Central memory CD8-positive, alpha-beta T cell (primary cell): ENCODE data around the gene MRFAP1L1.
A peak's percentile ranks its signal among the peaks of the same experiment; 100 is the strongest.
"Not testable (repeated sequence)": the region's sequence is repeated elsewhere in the genome, so short reads cannot be mapped to it uniquely, and the experiment has no call there.

Source experiments
- ATAC-seq: fragments of 150-1000 bp; cut with Tn5 transposase; replicated peaks from 2 replicates; pipeline ENCODE4 v1.10.0; 2022; ENCODE audit warnings: mild to moderate bottlenecking, moderate FRiP score, moderate number of reproducible peaks; ENCODE audit not compliant: poor library complexity, severe bottlenecking; ENCODE audit errors: extremely low read depth
- DNase-seq, 2 donors: peaks; one replicate each; pipeline ENCODE4 v3.0.0; 2021; ENCODE audit warnings: low spot score in 2 of 2
- H3K27ac Mint-ChIP-seq: one replicate; pipeline ENCODE4 v1.8.0; 2022; ENCODE audit warnings: low read depth, mild to moderate bottlenecking, moderate library complexity, mixed read lengths
- H3K27me3 Mint-ChIP-seq: one replicate; pipeline ENCODE4 v1.8.0; 2022; ENCODE audit warnings: mixed read lengths
- H3K36me3 Mint-ChIP-seq: one replicate; pipeline ENCODE4 v1.8.0; 2022; ENCODE audit warnings: mild to moderate bottlenecking, moderate library complexity, mixed read lengths; ENCODE audit not compliant: insufficient read depth
- H3K4me1 Mint-ChIP-seq: one replicate; pipeline ENCODE4 v1.8.0; 2022; ENCODE audit warnings: mixed read lengths
- H3K4me3 Mint-ChIP-seq: one replicate; pipeline ENCODE4 v1.8.0; 2022; ENCODE audit warnings: mild to moderate bottlenecking, moderate library complexity, mixed read lengths
- H3K9me3 Mint-ChIP-seq: one replicate; pipeline ENCODE4 v1.8.0; 2022; ENCODE audit warnings: mixed read lengths

The MRFAP1L1 gene

DNA sequence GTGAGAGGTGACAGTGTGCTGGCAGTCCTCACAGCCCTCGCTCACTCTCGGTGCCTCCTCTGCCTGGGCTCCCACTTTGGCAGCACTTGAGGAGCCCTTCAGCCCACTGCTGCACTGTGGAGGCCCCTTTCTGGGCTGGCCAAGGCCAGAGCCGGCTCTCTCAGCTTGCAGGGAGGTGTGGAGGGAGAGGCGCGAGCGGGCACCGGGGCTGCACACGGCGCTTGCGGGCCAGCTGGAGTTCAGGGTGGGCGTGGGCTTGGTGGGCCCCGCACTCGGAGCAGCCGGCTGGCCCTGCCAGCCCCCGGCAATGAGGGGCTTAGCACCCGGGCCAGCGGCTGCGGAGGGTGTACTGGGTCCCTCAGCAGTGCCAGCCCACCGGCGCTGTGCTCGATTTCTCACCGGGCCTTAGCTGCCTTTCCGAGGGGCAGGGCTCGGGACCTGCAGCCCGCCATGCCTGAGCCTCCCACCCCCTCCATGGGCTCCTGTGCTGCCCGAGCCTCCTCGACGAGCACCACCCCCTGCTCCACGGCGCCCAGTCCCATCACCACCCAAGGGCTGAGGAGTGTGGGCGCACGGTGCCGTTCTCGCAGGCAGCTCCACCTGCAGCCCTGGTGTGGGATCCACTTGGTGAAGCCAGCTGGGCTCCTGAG, 37.0 kb downstream of the MRFAP1L1 start:
- peak overlapping the region; percentile 66 for H3K27ac Mint-ChIP-seq
- peaks cover 42% of the 10 kb centered on the region for H3K4me1 Mint-ChIP-seq

DNA sequence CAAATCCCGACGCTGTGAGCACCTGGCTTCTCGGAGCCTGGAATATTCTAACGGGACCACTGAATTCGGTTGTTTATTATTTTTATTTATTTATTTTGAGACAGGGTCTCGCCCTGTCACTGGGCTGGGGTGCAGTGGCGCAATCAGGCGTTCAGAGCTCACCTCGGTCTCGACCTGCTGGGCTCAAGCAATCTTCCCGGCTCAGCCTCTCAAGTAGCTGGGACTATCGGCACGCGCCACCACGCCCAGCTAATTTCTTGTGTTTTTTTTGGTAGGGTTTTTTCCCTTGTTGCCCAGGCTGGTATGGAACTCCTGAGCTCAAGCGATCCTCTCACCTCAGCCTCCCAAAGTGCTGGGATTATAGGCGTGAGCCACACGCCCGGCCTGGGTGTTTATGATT, 37.5 kb downstream of the MRFAP1L1 start:
- ATAC-seq (no peak), DNase-seq (no peak)
- H3K27ac Mint-ChIP-seq = no peak overlapping the region
- no peak overlapping the region for H3K4me3 Mint-ChIP-seq
- H3K36me3 Mint-ChIP-seq = peaks cover 29% of the 10 kb centered on the region
- peaks cover 37% of the 10 kb centered on the region for H3K4me1 Mint-ChIP-seq
- no peaks in the 10 kb centered on the region for H3K9me3 Mint-ChIP-seq
- no peaks in the 10 kb centered on the region for H3K27me3 Mint-ChIP-seq

More for the DNA sequence above, 37.0 kb downstream of the MRFAP1L1 start:
- ATAC-seq, H3K27me3 Mint-ChIP-seq, H3K9me3 Mint-ChIP-seq, DNase-seq: not testable (repeated sequence)
- Mint-ChIP-seq H3K36me3 (peaks cover 33% of the 10 kb centered on the region), H3K4me3 (peak overlapping the region; percentile 91)

DNA sequence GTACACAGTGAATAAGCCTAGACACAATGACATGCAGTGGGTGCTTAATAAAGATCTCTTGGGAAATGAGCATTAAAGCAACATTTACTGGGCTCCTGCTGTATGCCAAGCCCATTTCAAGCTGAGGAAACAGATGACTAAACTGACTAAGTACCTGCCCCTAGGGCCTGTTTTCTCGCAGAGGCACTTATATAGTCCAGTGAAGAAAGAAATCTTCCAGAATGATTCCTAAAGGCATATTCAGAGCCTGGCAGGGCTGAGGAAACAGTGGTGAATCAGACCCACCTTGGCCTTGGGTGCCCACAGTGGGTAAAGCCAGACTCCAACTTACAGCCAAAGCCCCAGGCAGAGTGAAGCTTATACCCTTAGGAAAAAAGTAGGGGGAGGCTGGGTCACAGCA, 38.0 kb downstream of the MRFAP1L1 start:
- H3K4me3 Mint-ChIP-seq = no peak overlapping the region
- H3K4me1 Mint-ChIP-seq = peaks cover 32% of the 10 kb centered on the region
- H3K27ac Mint-ChIP-seq = no peak overlapping the region

DNA sequence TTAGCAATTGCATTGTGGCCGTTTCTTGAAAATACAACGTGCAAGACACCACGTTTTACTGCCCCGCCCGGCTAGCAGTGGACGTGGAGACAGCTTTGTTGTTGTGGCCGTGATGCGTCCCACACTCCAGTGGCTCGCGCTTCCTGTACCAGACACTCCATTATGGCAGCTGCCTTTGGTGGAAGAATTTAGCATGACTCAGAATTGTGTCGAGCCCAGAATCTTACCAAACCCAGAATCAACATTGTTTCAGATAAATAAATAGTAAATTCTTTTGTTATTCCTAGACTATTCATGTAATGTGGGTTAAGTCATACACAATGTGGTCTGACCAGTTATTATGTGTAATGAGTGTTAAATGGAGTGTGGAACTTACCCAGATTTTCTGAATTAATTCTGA, 41.3 kb downstream of the MRFAP1L1 start:
- Mint-ChIP-seq H3K4me3 (no peak overlapping the region), H3K27me3 (no peaks in the 10 kb centered on the region), H3K36me3 (peaks cover 3% of the 10 kb centered on the region), H3K27ac (no peak overlapping the region), H3K4me1 (peaks cover 5% of the 10 kb centered on the region), H3K9me3 (no peaks in the 10 kb centered on the region)
- no peak for ATAC-seq
- DNase-seq = no peak

More for the DNA sequence above, 38.0 kb downstream of the MRFAP1L1 start:
- no peaks in the 10 kb centered on the region for H3K9me3 Mint-ChIP-seq
- DNase-seq (no peak), ATAC-seq (no peak)
- H3K27me3 Mint-ChIP-seq = no peaks in the 10 kb centered on the region
- peaks cover 26% of the 10 kb centered on the region for H3K36me3 Mint-ChIP-seq

DNA sequence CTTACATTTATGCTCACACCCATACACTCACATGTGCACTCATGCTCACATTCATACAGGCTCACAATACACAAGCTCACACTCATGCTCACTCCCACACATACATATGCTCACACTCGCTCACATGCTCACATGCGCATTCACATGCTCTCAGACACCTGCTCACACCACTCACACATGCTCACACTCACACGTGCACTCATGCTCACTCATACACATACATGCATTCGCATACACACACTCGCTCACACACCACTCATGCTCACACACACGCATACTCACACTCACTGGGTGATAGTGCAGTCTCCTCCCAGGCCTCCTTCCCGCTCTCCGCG, 44.4 kb downstream of the MRFAP1L1 start:
- ATAC-seq = no peak
- H3K27me3 Mint-ChIP-seq = peaks cover 11% of the 10 kb centered on the region
- H3K36me3 Mint-ChIP-seq = peaks cover 2% of the 10 kb centered on the region
- no peak overlapping the region for H3K27ac Mint-ChIP-seq
- H3K4me1 Mint-ChIP-seq = no peaks in the 10 kb centered on the region
- no peak overlapping the region for H3K4me3 Mint-ChIP-seq
- no peak for DNase-seq
- H3K9me3 Mint-ChIP-seq = no peaks in the 10 kb centered on the region

DNA sequence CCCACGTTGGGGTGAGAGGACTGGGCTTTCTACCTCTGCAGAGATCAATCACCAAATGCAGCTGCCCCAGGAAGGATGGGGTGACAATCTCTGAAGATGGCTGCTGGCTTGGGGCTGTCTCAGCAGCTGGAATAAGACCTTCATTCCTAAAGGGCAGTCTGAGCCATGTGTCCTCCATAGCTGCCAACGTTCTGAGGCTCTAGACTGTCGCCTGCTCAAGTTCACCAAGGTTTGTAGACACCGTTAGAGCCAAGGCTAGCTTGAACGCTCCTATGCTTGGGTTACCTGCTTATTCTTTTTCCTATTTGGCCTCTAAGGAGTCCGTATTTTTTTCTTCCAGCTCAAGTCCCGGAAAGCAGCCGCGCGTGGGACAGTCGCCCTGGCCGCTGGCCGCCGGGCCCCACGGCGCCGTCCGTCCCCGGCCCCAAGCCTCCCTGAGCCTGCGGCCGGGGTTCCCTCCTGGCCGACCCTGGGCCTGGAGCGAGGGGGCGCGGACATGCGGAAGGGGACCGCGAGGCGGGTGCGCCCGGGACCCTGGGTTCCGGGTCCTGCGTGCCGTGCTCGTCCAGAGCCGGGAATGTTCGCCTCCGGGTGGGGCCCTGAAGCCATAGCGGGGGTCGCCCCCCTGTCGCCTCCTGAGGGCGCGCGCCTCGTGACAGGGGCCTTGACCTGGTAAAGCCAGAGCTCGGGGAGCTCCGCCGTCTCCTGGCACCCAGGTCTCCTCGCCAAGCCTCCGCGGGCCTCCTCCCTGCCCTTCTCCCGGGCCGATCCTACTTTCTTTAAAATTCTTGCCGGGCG, 45.9 kb downstream of the MRFAP1L1 start:
- no peak overlapping the region for H3K27ac Mint-ChIP-seq
- no peak for ATAC-seq
- no peaks in the 10 kb centered on the region for H3K9me3 Mint-ChIP-seq
- peaks cover 11% of the 10 kb centered on the region for H3K27me3 Mint-ChIP-seq
- DNase-seq = no peak
- H3K4me3 Mint-ChIP-seq = no peak overlapping the region
- peaks cover 2% of the 10 kb centered on the region for H3K36me3 Mint-ChIP-seq
- H3K4me1 Mint-ChIP-seq = no peaks in the 10 kb centered on the region

DNA sequence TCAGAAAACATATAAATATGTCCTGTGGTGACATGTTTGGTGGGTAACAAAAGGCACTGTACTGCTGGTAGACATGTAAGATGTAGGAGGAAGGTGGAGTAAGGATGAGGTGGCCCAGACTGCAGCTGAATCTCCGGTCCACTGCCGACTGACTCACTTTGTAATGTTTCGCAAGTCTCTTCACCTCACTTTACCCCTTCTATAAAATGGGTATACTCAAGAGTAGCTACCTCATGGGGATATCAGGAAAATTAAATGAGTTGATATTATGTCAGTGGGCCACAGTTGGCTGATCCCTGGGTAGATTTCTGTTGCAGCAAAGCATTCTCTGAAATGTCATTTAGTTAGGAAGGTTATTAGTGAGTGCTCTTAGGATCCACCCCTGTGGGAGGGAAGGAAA, 47.1 kb downstream of the MRFAP1L1 start:
- peaks cover 11% of the 10 kb centered on the region for H3K27me3 Mint-ChIP-seq
- no peak overlapping the region for H3K27ac Mint-ChIP-seq
- H3K4me3 Mint-ChIP-seq = no peak overlapping the region
- peaks cover 2% of the 10 kb centered on the region for H3K36me3 Mint-ChIP-seq
- H3K9me3 Mint-ChIP-seq = no peaks in the 10 kb centered on the region
- no peaks in the 10 kb centered on the region for H3K4me1 Mint-ChIP-seq
- no peak for DNase-seq
- no peak for ATAC-seq

DNA sequence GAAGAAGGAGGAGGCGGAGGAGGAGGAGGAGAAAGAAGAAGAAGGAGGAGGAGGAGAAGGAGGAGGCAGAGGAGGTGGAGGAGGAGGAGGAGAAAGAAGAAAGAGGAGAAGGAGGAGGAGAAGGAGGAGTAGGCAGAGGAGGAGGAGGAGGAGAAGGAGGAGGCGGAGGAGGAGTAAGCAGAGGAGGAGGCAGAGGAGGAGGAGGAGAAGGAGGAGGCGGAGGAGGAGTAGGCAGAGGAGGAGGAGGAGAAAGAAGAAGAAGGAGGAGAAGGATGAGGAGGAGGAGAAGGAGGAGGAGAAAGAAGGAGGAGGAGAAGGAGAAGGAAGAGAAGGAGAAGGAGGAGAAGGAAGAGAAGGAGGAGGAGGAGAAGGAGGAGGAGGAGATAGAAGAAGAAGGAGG, 49.2 kb downstream of the MRFAP1L1 start:
- Mint-ChIP-seq H3K4me3 (no peak overlapping the region), H3K9me3 (no peaks in the 10 kb centered on the region), H3K27me3 (peaks cover 11% of the 10 kb centered on the region), H3K27ac (no peak overlapping the region), H3K36me3 (peaks cover 2% of the 10 kb centered on the region), H3K4me1 (no peaks in the 10 kb centered on the region)
- ATAC-seq (no peak), DNase-seq (no peak)

DNA sequence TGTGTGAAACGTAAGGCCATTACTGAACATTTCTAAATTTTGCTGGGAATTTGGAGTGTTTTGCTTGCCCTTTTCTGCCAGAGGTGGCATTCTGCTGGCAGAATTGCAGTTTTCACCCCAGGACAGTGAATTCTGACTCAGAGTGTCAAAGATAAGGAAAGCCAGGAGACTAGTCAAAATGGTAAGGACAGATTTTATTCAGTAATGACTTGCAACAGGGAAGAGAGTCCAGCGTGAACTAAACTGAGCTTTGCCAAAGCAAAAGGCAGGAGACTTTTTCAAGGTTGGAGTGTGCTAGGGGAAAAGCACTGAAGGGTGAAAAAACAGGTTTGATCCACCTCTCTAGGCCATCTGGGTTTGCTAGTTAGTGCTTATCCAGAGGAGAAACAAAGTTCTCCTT, 49.8 kb downstream of the MRFAP1L1 start:
- no peak overlapping the region for H3K27ac Mint-ChIP-seq
- H3K36me3 Mint-ChIP-seq = peaks cover 2% of the 10 kb centered on the region
- DNase-seq (no peak), ATAC-seq (no peak)
- H3K4me3 Mint-ChIP-seq = no peak overlapping the region
- no peaks in the 10 kb centered on the region for H3K4me1 Mint-ChIP-seq
- no peaks in the 10 kb centered on the region for H3K9me3 Mint-ChIP-seq
- H3K27me3 Mint-ChIP-seq = peaks cover 11% of the 10 kb centered on the region

DNA sequence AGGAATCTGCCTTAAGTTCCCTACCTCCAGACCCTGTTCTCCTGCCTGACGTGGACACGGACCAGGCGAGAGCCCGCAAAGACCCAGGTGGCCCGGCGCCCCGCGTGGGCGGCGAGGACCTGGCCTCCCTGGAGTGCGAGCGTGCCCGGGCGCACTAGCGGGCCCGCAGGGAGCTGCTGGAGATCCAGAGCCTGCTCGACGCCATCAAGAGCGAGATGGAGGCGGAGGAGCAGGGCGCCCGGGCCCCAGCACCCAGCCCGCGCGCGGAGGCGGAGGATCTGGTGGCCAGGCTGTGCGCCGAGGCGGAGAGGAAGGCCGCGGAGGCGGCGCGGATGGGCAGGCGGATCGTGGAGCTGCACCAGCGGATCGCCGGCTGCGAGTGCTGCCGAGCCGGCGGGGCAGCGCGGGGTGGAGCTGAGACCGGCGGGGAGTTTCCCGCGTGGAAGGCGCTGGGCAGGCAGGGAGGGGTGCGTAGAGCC, 51.0 kb downstream of the MRFAP1L1 start:
- no peak overlapping the region for H3K27ac Mint-ChIP-seq
- H3K9me3 Mint-ChIP-seq = no peaks in the 10 kb centered on the region
- H3K4me1 Mint-ChIP-seq = no peaks in the 10 kb centered on the region
- peak; percentile 33 to 37 for DNase-seq
- peaks cover 2% of the 10 kb centered on the region for H3K36me3 Mint-ChIP-seq
- peak; percentile 92 for ATAC-seq
- peak overlapping the region; percentile 66 for H3K4me3 Mint-ChIP-seq
- H3K27me3 Mint-ChIP-seq = peaks cover 11% of the 10 kb centered on the region

DNA sequence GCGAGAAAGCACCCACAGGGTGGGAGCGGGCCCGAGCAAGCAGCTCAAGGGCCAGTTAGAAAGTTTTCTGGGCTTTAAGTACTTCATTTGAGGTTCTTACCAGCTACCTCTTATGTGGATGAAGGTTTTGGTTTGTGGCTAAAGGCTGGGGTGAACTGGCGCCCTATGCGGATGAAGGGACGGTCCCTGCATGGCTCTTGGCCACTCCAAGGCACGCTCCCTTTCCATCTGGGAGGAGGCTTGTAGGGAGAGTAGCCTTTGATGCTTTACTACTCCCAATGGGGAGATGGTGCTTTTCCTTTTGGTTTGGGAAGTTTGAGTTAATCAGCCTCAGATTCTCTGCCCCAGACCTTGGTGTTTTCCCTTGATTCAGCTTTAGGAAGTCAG, 51.5 kb downstream of the MRFAP1L1 start:
- Mint-ChIP-seq H3K9me3 (no peaks in the 10 kb centered on the region), H3K36me3 (peaks cover 2% of the 10 kb centered on the region), H3K27ac (no peak overlapping the region), H3K4me1 (no peaks in the 10 kb centered on the region), H3K4me3 (peak overlapping the region; percentile 66), H3K27me3 (peaks cover 11% of the 10 kb centered on the region)
- DNase-seq = no peak
- ATAC-seq = no peak
